Epidermal melanocyte (primary cell): ENCODE data around the gene MGAT4A.
A peak's percentile ranks its signal among the peaks of the same experiment; 100 is the strongest.

Experiments
- DNase-seq: peaks from one replicate; pipeline ENCODE4 v3.0.0; 2011; ENCODE audit warnings: low spot score; ENCODE audit not compliant: insufficient read length

The MGAT4A gene

DNA sequence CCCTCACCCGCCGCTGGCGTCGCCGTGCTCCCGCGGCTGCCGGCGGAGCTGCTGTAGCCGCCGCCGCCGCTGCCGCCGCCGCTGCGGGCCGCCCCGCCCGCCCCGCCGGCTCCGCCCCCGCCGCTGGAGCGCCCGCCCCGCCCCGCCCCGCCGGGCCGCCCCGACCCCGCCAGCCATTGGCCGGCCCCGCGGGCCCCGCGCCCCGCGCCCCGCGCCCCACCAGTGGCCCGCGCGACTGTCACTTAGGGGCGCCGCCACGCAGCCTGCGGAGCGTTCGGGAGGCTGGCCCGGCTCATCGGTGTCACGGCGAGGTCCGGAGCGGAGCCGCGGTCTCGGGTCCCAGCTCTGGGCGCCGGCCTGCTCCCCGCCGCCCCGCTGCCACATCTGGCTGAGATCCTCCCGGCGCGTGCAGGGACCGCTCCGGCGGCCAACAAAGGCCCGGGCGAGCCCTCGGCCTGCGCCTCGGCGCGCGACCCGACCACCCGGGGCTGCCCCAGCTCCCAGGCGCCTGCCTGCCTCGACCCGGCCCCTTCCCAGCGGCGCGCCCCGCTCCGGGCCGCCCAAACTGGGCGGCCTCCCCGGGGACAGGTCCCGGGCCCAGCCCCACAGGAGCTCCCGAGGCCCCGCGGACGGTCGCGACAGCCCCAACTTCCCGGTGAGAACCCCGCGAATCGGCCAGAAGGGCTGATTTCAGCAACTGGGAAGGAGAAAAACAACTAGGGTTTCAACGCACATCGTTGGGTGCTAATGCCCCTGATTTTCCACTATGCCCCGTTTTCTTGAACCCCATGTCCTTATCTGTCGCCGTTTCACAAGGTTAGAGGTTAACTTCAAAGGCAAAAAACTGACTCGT is at the start of gene MGAT4A:
Gene MGAT4A (minus strand): TSS at position 92 of the 853 bp plus-strand sequence. CDS start 4,800 bp downstream, outside the sequence.
- peak; percentile 49 for DNase-seq

DNA sequence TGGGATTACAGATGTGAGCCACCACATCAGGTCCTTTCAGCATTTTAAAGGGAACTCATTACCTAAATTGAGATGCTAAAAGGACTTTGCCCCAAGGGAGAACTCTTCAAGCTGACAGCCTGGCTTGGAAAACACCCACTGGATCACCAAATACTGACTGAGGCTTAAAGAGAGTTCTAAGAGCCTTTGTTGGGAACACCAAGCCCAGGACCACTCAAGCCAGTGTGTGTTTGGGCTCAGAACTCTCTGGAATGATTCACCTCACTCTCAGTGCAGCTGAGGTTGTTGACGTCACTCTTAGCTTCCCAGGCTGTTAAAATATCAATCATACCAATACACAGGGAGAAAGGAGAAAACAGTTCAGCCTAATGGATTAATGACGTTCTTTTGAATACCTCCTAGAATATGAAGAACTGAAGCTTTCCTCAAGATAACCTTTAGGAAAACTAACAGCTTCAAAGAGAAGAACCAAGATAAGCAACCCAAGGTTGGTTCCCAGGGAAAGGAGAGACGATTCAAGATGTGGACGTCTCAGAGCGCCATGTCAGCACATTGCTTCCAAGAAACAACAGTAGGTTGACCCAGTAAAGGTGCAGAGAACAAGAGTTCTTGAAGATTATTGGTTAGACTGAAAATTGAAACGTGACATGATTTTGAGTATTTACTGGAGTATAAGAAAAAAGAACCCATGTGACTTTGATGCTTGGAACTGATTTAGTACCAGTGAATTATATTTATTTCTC is 48.0 kb upstream of the MGAT4A start:
- no peak for DNase-seq

DNA sequence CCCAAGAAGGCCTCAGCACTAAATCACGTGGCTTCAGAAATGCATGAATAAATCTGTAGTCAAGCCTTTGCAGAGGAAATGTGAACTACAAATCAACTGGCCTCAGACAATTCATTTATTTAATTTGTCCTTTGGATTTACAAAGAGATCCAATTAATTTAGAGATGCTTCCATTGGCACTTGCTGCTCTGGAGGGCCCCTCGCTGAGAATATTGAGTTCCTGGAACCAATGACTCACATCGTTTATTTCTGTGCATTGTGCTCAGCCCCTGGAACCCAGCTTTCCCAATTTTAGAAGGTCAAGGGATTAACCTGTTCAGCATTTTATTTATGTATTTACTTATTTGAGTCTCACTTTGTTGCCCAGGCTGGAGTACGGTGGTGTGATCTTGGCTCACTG is 47.2 kb upstream of the MGAT4A start:
- no peak for DNase-seq

DNA sequence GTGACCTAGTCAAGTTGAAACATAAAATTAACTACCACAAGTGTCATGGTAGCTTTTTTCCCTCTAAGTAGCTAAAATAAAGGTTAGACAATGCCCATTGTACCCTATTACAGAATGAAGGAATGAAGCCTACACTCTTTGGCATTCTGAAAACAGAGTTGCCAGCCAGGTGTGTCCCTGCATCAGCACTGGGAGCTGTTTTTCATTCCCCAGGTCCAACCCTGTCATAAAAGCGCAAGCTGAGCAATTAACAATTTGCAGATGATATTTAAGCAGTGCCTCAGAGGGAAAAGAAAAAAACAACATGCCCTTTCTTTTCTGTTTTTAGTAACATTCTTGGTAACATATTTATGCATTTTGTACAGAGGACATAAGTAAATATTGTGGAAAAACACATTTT is 46.8 kb upstream of the MGAT4A start:
- no peak for DNase-seq

DNA sequence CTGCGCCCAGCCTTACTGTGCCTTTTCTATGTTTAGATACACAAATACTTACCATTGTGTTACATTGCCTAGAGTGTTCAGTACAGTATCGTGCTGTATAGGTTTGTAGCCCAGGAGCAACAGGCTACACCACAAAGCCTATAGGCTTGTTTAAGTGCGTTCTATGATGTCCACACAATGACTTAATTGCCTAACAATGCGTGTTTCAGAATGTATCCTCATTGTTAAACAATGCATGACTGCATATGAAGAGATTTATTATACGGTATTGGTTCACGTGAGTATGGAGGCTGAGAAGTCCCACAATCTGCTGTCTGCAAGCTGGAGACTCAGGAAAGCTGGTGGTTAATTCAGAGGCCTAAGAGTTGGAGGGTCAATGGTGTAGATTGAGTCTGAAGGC is 46.1 kb upstream of the MGAT4A start:
- no peak for DNase-seq

DNA sequence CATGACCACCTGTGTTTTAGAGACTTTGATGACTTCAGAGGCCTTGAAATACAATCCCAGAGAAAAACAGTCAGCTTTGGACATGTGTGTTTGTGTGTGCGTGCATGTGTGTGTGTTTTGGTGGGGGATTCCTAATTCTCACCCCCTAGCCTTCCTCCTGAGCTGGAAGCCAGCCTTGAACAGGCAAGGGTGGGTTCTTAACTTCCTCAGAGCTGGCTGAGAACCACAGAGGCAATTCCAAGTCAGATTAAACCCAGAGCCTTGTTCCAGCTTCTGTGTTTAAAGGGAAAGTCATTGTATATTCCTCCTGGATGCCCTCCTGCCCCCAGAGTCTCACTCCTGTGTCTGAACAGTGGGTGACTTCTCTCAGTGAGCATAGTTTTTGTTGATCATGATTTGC is 45.2 kb upstream of the MGAT4A start:
- DNase-seq: no peak

DNA sequence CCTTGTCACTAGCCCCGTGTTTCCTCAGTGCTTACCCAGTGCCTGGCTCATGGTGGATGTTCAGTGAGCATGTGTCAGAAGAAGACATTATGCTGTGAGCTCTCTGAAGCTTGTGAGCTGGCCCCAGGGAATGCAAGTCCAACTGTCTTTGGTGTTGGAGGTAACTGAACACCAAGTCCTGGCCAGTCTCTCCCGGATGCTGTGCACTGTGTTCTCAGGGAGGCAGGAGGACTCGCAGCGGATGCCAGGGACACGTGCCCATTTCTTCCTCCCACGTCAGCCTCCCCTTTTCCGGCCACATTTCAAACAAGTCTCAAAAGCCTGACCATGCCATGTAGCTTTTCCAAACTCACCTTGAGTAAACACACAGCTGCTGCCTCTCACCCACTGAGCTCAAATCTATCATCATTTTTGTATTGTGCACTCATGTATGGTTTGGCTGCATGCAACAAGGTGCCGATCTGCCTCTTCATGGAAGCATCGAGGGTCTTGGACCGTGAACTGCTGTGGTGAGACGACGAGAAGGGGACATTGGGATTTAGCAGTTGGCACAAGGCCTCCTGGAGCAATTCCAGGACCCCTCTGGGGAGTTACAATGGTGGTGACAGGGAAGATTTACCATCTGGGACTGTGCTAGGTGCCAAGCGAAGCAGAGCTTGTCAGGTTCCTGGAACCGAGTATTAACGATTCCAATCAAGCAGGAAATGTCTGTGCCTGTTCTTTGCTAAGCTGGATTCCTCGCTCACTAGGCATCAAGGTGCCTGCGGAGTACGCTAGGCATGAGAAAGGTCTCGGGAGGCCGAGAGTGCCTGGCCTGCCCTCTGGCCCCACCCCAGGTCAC is 44.4 kb upstream of the MGAT4A start:
- no peak for DNase-seq

DNA sequence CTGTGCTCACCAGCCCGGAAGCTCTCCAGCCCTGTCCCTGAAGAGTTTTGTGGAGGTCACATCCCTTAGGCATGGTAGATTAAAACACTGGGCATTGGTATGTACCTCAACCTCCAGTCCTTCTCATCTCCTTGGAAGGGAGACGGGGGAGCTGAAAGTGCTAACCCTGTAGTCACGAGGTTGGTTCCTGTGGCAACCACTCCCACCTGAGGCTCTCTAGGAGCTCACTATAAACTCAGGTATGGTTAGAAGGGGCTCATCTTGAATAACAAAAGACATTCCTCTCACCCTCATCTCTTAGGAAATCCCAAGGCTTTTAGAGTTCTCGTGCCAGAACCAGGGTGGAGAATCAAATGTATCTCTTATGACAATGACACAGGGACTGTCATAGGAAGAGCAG is 43.0 kb upstream of the MGAT4A start:
- DNase-seq: no peak

DNA sequence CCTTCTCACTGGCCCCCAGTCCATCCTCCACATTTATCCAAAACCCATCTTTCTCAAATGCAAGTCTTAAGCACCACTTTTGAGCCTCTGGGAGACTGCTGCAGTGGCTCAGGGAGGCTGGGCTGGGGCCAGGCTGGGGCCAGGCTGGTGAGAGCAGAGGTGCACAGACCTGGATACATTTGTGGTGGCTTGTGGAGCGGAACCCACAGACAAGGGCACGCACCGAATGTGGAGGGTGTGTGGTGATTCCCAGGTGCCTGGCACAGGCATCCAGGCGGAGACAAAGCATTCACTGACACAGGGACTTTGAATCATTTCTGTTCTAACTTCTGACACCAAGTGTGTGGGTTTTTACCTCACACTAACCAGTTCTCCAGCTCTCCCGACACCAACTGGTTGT is 42.2 kb upstream of the MGAT4A start:
- no peak for DNase-seq

DNA sequence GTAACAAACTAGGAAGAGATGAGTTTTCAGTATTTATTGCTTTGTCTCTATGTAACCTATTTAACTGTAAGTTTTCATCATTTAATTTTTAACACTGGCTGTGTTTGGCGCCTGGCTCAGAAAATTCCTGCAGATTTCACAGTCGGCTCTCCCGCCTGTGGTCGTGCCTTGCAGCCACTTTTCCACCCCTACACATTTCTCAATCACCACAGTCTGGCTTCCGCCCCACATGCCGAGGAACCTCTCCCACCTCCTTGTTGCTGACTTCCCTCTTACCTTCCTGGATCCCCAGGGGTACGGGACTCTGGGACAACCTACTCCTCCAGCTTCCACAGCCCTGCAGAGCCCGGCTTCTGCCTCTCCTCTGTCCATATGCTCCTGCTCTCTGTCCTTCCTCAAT is 41.6 kb upstream of the MGAT4A start:
- no peak for DNase-seq

DNA sequence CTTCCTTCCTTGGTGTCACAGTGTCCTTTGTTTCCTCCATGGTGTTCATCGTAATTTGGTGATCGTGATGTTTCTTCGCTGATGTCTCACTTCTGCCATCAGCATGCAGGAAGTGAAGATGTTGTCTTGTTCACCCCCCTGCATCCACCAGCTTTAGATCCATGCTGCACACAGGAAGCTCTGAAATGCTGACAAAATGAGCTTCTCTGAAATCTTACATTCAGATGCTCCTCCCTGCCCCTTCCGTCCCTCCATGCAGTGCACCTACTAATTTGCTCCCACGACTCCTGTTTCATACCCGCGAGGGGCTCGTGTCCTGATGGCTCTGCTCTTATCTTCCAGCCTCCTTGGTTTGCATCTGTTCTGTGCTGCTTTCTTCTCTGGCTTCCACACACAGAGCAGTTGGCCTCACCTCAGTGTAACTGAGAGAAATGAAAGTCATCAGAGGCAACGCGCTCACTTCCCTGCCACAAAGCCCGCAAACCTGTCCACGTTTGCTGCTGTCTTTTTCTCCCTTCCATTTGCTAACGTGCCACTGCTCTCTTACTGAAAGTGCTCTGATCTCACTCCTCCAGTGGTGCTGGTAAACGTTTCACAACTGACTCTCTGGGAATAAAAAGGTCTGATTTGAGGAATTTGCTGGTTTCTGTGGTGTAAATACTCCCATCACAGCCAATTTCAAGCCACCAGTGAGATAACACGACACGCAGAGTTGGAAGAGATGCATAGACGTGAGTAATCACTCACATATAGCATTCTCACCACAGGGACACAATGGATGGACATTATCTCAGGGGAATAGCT is 41.0 kb upstream of the MGAT4A start:
- no peak for DNase-seq

DNA sequence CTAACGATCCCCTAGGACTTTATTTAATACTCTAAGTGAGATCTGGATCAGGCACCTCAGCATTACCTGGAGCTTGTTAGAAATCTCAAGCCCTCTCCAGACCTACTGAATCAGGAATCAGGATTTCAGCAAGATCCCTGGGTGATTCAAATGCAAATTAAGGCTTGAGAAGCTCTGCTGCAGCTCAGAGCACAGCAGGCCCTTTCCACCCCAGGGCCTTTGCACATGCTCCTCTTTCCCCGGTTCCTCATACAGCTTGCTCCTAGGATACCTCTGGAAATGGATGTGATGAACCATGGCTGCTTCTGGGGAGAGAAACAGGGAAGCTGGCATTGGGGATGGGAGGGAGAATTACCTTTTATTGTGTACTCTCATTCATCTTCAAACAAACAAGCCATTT is 40.3 kb upstream of the MGAT4A start:
- no peak for DNase-seq

DNA sequence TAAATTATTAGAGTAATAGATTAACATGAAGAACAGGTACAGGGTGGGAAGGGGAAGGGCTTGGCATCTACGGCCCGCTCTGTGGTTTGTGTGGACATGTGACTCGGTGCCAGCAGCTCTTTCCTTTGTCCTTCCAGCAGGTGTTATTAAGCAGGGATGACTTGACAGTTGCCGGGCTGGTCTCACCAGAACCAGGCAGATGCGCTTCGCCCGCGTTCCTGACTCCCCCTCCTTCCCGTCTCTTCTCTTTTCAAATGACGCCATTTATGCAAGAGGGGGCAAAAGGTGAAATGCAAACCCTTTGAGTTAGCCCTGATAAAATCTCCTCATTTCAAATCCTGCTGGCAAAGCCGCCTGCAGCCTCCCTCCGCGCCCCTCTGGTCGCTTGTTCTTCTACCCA is 38.9 kb upstream of the MGAT4A start:
- DNase-seq: no peak

DNA sequence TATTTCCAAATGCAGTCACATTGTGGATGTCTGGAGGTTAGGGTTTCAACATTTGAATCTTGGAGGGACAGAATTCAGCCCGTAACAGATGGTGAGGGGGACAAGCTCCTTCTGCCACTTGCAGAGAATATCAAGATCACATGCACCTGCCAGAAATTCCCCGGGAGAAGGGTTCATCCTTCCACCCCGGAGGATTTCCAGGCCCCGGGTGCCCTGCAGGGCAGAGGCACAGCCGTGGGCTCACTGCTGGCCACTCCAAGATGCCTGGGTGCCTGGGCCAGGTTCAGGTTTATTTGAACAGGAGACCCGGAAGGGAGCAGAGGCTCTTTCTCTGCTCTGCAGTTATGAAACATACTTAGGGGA is 38.2 kb upstream of the MGAT4A start:
- no peak for DNase-seq

DNA sequence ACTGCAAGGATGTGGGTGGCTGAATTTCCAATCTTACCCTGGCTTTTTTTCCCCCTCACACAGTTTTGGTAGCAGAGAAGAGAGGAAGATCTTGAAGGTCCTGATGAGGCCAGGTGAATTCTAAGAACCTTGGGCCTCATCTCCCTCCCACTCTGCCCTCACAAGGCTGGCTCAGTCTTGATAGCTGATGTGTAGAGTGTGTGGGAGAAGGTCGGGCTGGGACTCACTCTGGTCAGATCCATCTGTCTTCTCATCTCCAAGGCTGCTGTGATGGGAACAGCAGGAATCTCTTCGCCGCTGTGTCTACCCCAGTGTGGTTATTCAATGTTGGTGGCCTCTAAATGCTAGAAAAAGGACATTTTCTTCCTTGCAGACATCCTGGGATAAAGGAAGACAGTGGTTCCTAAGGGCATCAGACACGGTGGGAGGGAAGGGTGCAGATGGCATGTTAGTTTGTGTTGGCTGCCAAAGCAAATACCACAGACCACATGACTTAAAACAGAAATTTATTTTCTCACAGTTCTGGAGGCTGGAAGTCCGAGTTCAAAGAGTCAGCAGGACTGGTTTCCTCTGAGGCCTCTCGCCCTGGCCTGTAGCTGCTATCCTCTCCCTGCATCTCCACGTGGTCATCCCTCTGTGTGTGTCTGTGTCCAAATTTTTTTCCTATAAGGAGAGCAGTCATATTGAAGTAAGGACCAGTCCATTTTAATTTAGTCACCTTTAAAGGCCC is 37.6 kb upstream of the MGAT4A start:
- no peak for DNase-seq

DNA sequence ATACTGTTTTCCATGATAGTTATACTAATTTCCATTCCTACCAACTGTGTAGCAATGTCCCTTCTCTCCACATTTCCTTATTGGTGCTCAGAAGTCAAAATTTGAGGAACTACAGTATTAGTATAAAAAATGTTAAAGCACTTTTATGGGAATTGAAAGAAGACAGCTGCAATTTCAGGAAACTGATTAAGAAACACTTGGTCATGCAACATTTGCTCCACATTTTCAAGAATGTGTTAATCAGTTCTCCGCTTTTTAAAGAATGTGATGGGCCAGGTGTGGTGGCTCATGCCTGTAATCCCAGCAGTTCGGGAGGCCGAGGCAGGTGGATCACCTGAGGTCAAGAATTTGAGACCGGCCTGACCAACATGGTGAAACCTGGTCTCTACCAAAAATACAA is 33.6 kb upstream of the MGAT4A start:
- DNase-seq: no peak

DNA sequence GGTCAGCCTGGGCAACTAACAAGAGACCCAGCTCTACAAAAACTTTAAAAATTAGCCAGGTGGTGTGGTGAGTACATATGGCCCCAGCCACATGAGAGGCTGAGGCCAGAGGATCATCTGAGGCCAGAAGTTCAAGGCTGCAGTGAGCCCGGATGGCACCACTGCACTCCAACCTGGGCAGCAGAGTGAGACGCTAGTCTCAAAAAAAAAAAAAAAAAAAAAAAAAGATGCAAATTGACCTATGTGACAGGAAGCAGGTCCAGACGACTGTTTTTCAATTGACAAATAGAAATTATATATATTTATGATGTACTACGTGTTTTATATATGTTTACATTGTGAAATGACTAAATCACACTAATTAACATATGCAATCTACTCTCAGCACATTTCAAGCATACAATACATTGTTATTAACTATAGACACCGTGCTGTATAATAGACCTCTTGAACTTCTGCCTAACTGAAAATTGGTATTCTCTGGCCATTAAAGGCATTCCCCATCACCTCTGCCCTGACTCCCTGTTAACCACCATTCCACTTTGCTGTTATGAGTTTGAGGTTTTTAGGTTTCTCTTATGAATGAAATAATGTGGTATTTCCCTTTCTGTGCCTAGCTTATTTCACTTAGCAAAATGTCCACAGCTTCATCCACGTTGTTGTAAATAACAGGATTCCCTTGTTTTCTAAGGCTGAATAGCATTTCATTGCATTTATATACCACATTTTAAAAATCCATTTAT is 32.4 kb upstream of the MGAT4A start:
- no peak for DNase-seq

DNA sequence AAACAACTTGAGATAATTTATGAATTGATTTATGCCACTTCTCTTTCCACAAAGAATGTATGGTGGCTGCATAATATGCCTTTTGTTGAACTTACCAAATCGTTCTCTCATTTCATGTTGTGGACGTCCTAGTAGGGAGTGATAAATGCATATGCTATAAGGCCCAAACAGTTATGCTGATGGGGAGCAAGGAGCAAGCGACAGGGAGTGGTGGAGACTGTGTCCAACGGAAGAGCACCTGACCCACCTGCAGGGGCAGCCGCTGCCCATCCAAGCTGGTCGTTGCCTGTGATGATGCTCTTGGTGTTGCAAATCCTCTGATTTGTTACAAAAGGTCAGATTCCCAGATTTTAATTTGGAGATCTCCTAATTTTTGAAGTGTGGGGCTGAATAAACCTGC is 31.0 kb upstream of the MGAT4A start:
- DNase-seq: no peak

DNA sequence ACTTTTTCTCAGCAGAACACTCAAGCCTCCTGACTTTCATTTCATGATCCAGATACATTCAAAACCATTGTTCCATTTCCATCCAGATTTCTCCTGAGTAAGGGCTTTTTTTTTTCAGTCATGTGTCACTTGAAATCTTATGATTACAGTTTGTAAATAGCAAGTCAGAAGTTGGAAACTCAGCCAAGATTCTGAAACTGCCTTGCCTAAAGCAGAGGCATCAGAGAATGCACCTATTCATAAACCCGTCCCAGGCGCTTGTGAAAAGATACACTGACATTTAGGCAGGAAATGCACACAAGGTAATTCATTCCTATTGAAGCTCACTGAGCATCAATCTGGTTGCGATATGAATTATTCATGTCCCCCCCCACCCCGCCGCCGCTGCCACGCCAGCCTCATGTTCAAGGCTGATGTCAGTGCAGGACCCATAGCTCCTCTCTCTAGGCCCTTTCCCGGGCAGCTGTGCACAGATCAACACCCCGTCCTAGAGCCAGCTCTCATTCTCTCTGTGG is 30.4 kb upstream of the MGAT4A start:
- DNase-seq: peak; percentile 75
